ENCODE measurements around the gene SPPL2B.
"Not testable (repeated sequence)": the region's sequence is repeated elsewhere in the genome, so short reads cannot be mapped to it uniquely, and the experiment has no call there.

Gene SPPL2B

GRCh38 chr19:2382530-2383222 is 54.2 kb downstream of the SPPL2B start:
- DNase-seq = no peak

- DNase-seq = peak; percentile 57
These were observed 56.7 kb downstream of the SPPL2B start for GRCh38 chr19:2385053-2385721.

- no peak for DNase-seq
These were observed 59.1 kb downstream of the SPPL2B start for GRCh38 chr19:2387367-2388288.

GRCh38 chr19:2389594-2389993 is 61.1 kb downstream of the SPPL2B start:
- DNase-seq = no peak

GRCh38 chr19:2391118-2391725 is 62.7 kb downstream of the SPPL2B start:
- DNase-seq = no peak

- DNase-seq = no peak
These were observed 63.9 kb downstream of the SPPL2B start for GRCh38 chr19:2392366-2392765.

- not testable (repeated sequence) for DNase-seq
These were observed 64.4 kb downstream of the SPPL2B start for GRCh38 chr19:2392899-2393298.

GRCh38 chr19:2394054-2394441 is 65.6 kb downstream of the SPPL2B start:
- DNase-seq = no peak

- DNase-seq = no peak
These were observed 66.2 kb downstream of the SPPL2B start for GRCh38 chr19:2394442-2395292.

GRCh38 chr19:2395293-2395829 is 66.9 kb downstream of the SPPL2B start:
- not testable (repeated sequence) for DNase-seq

GRCh38 chr19:2397173-2397572 is 68.7 kb downstream of the SPPL2B start:
- not testable (repeated sequence) for DNase-seq

- DNase-seq = no peak
These were observed 70.3 kb downstream of the SPPL2B start for GRCh38 chr19:2398735-2399305.

- DNase-seq = no peak
These were observed 71.1 kb downstream of the SPPL2B start for GRCh38 chr19:2399582-2399981.

Measured in activated CD8-positive, alpha-beta memory T cell treated with anti-CD3 and anti-CD28 coated beads, Interleukin-2, amount 50 U/mL, for 48 hours (primary cell).